D721Med (cell line): ENCODE results near the gene ATP8A2.

Experiments
- DNase-seq: peaks from one replicate; pipeline ENCODE4 v3.0.0; 2011; ENCODE audit warnings: low spot score; ENCODE audit not compliant: insufficient read length
- FAIRE-seq: peaks from 2 replicates; lab custom pipeline; 2011; peaks lifted over from hg19 to GRCh38; lab: Jason Lieb, UNC
- TF ChIP-seq, protein P1 (sequence below): IDR thresholded peaks from 2 replicates; pipeline ENCODE4 v1.5.1; 2012; ENCODE audit warnings: mild to moderate bottlenecking, control low read depth; ENCODE audit not compliant: insufficient read depth; ENCODE audit errors: missing control alignments

Gene ATP8A2

DNA sequence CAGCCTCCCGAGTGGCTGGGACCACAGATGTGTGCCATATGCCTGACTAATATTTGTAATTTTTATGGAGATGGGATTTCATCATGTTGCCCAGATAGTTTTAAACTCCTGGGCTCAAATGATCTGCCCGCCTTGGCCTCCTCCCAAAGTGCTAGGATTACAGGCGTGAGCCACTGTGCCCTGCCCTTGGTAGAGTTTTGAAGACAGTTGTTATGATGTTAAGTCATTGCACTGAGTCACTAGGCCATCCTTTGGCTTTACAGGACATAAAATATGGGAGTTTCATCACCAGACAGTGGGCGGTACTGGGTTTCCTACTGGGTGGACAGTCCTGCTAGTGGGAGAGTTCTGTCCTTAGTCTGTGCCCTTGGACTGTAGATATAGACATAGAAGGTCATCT lies 282.5 kb downstream of the ATP8A2 start:
- FAIRE-seq (no peak), DNase-seq (no peak)

DNA sequence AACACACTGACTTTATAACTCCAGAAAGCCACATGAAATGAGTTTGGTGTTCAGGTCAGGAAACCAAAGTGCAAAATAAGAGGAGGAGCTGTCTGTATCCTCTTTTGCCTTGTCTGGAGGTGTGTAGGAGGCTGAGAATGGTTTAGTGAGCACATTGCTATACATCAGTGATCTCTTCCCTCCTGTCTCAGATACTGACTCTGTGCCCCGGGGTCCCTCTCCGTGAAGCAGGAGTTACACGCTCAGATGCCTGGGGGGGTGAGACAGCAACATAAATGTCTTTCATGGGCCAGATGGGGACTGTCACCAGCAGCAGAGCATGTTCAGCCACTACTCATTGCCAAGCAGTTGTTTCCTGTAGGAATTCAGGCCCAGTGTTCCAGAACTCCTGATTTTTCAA lies 285.4 kb downstream of the ATP8A2 start:
- TF ChIP-seq, protein P1, sequence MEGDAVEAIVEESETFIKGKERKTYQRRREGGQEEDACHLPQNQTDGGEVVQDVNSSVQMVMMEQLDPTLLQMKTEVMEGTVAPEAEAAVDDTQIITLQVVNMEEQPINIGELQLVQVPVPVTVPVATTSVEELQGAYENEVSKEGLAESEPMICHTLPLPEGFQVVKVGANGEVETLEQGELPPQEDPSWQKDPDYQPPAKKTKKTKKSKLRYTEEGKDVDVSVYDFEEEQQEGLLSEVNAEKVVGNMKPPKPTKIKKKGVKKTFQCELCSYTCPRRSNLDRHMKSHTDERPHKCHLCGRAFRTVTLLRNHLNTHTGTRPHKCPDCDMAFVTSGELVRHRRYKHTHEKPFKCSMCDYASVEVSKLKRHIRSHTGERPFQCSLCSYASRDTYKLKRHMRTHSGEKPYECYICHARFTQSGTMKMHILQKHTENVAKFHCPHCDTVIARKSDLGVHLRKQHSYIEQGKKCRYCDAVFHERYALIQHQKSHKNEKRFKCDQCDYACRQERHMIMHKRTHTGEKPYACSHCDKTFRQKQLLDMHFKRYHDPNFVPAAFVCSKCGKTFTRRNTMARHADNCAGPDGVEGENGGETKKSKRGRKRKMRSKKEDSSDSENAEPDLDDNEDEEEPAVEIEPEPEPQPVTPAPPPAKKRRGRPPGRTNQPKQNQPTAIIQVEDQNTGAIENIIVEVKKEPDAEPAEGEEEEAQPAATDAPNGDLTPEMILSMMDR: no peak
- no peak for FAIRE-seq
- DNase-seq: no peak

More for the DNA sequence above, 282.5 kb downstream of the ATP8A2 start:
- TF ChIP-seq, protein P1: no peak

DNA sequence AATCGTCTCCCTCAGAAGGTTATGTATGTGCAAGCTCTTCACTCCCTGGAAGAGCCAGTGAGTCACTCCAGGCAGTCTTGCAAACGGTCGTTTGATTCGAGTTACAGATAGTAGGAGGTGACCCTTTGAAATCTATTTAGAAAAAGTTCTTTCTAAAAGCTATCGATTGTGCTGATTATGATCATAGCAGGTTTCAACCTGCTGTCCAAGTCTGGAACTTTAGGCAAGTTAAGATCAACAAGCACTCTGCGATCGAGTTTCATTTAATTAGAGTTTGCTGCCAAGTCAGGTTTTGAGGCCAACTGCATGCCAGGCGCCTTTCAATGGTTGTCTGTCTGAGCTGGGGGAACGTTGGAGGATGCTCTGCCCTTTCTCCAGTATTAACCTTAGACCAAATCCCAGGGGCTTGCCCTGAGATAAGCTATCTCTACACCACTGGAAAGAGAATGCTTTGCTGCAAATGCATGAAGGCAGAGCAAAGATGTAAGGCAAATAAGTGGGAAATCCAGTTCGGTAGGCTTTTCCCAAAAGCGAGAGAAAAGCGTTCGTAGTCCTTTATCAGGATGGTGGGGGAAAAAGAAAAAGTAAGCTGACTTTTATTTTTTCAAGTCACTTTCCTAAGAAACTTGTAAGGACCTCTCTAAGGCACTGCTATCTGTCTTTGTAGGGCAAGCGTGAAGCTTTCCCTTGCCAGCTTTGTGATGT lies 287.5 kb downstream of the ATP8A2 start:
- FAIRE-seq (no peak), DNase-seq (no peak)
- TF ChIP-seq, protein P1: no peak

GRCh38 chr13:25660996-25661395 lies 289.2 kb downstream of the ATP8A2 start:
- no peak for DNase-seq
- no peak for FAIRE-seq
- TF ChIP-seq, protein P1: no peak

DNA sequence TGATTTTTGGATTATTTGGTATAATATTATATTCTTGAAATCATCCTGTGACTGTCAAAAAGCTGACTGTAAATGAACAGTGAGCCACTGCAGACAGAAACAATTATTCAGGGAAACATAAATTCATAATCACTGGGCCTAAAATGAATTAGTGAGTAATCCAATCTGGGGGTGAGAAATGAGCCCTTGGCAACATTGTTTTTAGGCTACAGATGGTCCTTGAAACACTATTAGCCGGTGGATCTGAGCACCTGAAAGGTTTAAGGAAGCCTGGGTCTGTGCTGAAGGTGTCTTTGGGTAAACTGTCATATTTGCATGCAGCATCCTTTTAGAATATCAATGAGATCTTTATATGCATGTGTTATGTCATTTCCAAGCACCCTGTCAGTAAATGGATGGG lies 290.7 kb downstream of the ATP8A2 start:
- DNase-seq (no peak), FAIRE-seq (no peak)
- TF ChIP-seq, protein P1: no peak

GRCh38 chr13:25668345-25668744 lies 296.6 kb downstream of the ATP8A2 start:
- DNase-seq (no peak), FAIRE-seq (no peak)
- TF ChIP-seq, protein P1: no peak

- FAIRE-seq (no peak), DNase-seq (no peak)
- TF ChIP-seq, protein P1: no peak
Observed at GRCh38 chr13:25673711-25674110, 301.9 kb downstream of the ATP8A2 start.
